Tongue (tissue), 2 donors: Measurements from ENCODE around the gene NKX1-1. TPM values are rescaled to one million over a fixed set of nuclear protein-coding genes. Genes with fewer than 3 reads are reported as not detected.

Experiments used
- DNase-seq: peaks from one replicate; pipeline ENCODE4 v3.0.0-alpha.2; 2015
- total RNA-seq: library from RNA; depleted of rRNA; stranded (reverse); fragments of >200 nt; gene quantifications from one replicate; pipeline ENCODE4 v1.2.3, GENCODE V29; 2014

NKX1-1 gene
- total RNA-seq, 1 donor from 2014 or later, result not detected

- DNase-seq, result no peak
Observed at GRCh38 chr4:1416948-1417260, 10.7 kb upstream of the NKX1-1 start.

DNA sequence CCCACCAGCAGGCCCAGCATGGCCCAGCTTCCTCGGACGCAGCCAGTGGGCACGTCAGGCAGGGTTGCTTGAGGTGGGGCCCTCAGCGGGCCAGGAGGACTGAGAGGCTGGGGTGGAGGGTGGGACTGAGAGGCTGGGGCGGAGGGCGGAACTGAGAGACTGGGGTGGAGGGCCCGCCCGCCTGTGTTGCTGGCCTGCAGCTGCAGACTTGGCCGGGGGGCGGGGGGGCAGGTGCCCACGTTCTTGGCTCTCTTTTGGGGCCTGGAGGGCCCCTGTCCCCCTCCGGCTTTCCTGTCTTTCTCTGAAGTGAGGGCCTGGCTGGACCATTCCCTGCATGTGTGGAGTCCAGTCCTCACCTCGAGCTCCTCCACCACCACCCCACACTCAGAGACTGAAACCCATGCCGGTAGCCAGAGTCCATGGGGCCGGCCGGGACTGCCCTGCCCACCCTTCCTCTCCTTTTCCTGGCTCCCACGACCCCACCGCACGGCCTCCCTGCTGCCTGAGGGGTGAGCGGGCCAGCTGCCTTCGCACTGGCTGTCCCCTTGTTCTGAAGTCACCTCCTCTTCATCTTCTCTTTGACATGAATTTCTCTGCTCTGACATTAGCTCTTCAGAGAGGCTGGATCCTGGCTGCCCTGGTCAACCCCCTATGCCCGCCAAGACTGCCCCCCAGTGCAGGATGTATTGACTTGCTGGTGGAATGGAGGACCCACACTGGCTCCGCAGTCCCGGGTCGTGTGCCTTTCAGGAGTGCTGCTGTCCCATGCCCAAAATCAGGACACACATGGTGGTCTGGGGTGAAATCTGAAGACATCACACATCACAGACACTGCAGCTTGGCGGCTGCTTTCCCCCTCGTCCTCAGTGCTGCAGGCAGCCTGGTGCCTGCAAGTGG is 10.1 kb upstream of the NKX1-1 start:
- DNase-seq, result no peak

DNA sequence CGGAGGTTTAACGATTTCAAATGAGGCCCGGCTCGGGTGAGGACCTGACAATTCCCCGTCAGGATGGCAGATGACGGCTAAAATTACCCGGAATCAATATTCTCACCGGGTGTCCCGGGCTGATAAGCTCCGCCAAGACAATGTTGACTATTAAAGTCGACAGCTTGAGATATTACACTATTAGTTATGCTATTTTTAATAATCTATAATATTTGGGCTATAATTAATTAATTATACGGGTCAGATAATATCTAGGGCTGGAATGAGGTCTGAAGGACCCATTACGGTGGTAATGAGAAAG is 9.4 kb upstream of the NKX1-1 start:
- no peak for DNase-seq

GRCh38 chr4:1414831-1415680 is 8.8 kb upstream of the NKX1-1 start:
- DNase-seq, result no peak

GRCh38 chr4:1413687-1414479 is 7.6 kb upstream of the NKX1-1 start:
- no peak for DNase-seq

DNA sequence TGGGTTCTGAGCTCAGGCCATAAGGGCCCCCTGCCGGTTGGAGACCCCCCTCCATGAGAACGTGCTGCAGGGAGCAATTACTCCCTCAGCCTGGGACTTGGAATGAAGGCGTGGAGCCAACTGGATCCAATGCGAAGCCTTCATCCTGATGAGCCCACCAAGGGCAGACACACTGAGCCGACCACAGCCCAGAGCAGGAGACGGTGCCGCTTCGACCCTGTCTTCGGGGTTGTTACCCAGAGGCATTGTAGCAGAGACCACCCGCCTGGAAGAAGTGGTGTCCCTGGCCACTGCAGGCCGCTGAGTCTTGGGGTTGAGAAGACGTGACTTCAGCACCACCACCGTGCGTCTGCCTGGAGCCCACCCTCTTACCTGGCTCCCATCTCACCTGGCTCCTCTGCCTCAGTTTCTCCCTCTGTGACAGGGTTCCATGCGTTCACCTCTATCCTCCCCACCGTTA is 7.0 kb upstream of the NKX1-1 start:
- no peak for DNase-seq

DNA sequence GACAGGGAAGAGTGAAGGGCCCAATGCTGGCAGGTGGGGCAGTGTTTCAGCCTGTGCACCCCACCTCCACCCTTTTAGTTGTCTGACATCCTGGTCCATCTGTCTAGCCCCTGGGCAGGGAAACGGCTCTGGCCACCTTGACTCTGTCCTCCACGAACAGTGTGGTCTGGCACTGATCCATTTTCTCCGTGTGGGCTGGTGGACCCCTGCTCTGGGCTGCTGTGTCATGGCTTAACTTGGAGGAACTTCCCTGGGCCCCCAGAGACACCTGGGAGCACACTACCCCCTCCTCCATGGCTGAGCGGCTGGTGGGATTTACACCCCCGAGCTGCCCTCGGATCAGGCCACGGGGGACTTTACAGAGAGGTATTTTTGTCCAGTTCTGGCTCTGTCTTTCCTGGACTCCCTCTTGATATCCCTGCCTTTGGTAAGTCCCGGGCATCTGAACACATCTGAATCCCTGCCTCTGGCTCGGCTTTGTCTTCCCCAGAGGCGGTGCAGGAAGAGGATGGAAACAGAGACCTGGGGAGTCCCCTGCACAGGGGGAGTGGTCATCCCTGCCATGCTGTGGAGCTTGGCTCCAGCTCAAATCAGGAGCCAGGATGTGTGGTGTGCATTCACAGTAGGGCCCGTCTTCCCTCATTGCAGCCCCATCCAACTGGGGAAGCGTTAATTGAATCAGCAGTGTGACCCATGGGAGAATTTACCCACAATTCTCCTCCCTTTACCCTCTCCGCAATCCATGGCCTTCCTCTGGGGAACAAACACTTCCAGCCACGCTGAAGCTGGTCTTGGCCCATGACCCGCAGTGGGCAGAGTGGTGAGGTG is 6.3 kb upstream of the NKX1-1 start:
- no peak for DNase-seq

- DNase-seq, result no peak
Observed at GRCh38 chr4:1411436-1412375, 5.5 kb upstream of the NKX1-1 start.

DNA sequence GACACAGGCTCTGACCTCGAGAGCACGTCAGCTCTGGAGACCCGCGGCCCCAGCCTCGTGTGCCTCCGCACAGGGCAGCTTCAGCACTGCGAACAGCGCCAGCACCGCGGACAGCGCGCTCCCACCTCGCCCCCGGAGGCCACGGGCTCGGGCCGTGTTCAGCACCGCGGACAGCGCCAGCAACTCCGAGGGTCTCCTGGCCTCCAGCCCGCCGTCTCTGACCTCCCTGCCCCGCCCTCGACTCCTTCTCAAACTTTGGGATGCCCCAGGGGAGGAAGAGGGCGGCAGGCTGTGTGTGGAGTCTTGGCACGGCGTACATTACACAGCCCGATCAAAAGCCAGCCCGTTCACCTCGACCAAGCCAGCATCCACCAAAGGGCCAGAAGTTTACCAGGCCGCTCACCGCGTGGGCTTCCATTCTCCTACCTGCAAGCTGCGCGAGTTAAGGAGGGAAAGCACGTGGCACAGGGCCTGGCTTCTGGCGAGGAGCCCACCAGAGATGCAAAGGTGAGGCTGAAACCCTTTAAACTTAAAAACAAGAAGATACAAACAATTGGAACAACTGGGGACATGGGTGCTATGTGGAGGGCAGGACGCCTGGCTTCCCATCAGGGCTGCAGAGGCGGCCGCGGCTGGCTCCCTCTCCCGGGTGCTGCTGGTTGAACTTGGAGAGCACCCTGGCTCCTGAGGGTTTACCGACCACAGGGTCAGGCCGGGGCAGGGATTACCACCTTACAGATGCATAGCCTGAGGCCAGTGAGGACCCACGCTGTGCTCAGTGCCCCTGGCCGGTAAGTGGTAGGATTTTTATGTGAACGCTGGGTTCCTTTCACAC is 4.5 kb upstream of the NKX1-1 start:
- DNase-seq, result peak; percentile 89

- no peak for DNase-seq
Observed at GRCh38 chr4:1409491-1410425, 3.5 kb upstream of the NKX1-1 start.

DNA sequence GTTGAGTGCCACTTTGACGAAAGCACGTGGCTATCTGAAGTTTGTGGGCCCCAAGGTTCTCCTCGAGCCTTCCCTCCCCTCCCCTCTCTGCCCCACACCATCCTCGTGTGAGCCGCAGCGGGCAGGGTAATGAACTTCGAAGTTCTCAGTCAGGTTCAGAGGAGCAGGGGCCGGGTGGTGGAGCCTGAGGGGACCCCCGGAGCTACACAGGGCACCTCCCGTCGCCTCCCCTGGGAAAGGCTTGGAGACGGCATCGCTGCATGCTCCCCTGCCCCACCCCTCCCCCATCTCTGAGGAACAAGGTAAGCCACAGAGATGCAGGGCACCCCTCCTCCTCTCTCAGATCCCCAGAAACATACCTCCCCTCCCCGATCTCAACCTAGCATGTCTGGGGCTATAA is 2.8 kb upstream of the NKX1-1 start:
- no peak for DNase-seq

- no peak for DNase-seq
Observed at GRCh38 chr4:1408418-1408817, 2.2 kb upstream of the NKX1-1 start.

DNA sequence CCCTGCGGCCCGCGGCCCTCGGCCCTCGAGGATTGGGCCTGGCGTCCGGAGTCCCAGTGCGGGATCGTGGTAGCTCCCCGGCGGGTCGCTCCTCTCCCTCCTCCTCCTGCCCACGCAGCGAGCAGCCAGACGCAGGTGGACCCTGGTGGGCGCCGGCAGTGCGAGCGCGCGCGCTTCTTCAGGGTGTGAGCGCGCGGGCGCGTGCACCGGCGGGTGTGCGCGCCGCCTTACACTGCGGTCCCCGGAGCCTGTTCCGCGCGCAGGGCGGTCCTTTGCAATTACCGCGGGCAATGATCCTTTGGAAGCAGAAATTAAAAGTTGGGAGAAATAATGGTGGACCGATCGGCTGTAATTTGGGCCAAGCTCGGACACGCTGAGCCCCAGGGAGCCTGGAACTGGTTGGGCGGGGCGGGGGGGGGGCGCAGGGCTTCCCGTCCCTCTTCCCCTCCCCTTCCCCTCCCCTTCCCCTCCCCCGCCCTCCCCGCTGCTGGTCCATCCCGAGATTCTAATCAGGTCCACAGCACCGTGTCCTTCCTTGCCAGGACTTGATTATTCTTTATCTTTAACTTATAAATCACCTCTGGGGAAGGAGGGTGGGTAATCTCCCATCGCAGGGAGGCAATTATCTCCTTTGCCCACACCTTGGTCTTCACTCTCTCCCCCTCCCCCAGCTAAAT is 1.6 kb upstream of the NKX1-1 start:
- DNase-seq, result no peak

DNA sequence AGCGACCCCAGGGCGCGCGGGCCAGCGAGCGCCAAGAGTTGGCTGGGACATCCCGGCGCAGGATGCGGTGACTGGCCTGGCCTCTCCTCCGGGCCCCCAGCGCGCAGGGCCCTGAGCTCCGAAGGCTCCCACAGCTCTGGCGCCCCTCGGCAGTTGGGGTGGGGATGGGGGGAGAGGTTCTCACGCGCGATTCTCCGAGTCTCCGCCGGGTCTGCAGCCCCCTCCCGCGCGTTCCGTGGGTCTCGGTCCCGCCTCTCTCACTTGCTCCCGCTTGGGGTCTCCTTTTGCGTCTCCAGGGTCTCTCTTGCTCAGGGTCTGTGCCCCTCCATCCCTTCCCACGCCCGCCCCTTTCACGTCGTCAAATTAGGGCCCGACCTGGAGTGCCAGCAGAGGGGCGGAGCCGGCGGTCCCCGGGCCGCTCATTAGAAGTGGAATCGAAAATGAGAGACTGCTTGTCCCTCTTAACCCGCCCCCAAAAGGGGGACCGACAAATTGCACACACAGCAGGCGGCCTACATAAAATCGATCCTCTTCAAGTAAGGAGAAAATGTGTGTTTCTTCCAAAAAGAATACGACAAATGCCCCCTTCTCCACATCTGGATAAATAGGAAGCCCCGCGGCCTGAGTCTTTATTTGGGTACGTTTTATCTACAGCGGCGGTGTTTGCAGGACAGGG is 877 bp upstream of the NKX1-1 start:
- DNase-seq, result no peak

DNA sequence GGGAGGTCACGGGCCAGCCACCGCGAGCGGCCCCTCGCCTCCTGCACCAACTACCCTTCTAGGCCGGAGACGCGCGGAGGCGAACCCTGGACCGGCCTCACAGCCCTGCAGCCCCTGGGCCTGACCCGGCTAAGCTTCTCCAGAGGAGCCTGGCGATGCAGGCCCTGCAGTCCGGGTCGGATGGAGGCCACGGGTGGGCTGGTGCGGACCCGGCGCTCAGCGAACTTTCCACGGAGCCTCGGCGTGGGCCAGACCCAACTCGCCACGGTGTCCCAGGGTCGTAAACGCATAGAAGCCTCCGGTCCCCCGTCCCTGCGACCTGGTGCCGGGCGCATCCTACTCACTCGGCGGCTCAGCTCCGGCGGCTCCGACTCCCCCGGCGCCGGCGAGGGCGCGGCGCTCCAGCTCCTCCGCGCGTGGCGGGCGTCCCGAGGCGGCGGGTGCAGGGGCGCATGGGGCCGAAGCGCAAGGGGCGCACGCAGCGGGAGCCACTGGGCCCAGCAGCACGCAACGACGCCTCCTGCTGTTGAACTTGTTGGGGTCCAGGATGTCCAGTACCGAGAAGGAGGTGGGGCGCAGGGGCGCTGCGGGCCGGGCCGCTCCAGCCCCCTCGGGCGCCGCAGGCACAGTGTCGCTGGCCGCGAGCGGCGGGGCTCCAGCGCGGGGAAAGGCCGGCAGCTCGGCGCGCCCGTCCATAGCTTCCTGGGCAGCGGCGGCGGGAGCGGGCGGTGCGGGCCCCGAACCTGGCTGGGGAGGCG is 427 bp downstream of the NKX1-1 start:
- DNase-seq, result no peak

- no peak for DNase-seq
Observed at GRCh38 chr4:1405254-1405635, 997 bp downstream of the NKX1-1 start.
